ENCODE data around the gene CYB561A3.

Gene CYB561A3

DNA sequence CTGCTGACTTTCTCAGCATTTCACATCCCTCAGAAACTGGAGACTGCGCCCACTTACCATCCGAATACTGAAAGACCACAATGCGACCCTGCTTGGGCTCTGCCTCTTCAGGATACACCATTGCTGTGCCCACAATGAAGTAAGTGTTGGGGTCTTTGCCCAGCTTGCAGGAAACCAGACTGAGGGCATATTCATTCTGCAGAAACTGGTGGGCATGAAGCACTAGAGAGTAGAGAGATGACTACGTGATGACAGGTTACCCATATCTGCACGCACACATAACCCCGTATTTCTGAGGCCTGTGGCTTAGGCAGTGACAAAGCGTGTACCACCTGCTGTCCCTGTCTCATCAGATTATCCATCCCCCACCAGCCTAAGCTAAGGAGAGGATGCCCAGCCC is 51.9 kb downstream of the CYB561A3 start:
- no peak for DNase-seq

GRCh38 chr11:61309141-61309540 is 52.5 kb downstream of the CYB561A3 start:
- no peak for DNase-seq

DNA sequence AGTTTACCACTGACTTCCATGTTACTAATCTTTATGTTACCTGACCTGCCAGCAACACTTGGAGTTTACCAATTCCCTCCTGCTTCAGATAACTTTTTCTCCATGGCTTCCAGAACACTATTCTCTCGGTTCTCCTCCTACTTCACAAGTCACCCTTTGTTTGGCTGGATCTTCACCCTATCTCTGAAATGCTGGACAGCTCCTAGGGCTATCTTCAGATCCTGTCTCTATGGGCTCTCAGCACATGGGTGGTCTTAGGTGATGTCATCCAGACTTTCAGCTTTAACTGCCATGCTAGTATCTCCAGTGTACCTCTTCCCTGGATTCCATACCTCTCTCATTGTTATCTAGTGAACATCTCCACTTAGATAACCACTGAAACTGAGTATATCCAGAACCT is 54.3 kb downstream of the CYB561A3 start:
- DNase-seq, result no peak

GRCh38 chr11:61306221-61306620 is 55.5 kb downstream of the CYB561A3 start:
- no peak for DNase-seq

- no peak for DNase-seq
These were observed 56.3 kb downstream of the CYB561A3 start for GRCh38 chr11:61305417-61305816.

DNA sequence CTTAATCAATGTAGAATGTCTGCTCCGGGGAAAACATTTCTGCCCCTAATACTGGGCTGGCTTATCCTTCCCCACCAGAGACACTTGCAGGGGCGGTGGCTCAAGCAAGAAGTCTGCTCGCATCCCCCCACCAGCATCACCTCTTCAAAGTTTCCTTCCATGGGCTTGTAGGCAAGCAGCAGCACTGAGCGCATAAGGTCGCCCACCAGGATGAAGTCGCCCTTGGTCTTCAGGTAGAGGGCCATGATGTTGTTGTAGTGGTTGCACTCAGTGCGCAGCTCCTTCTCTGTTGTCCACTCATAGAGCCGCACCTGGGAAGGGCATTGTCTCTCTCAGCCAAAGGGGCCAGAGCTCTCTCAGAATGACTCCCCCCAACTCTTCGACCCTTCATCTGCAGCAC is 58.0 kb downstream of the CYB561A3 start:
- DNase-seq, result no peak

GRCh38 chr11:61302550-61302949 is 59.1 kb downstream of the CYB561A3 start:
- DNase-seq, result no peak
